Measurements from ENCODE around the gene SERF1B.
"Not testable (repeated sequence)": the region's sequence is repeated elsewhere in the genome, so short reads cannot be mapped to it uniquely, and the experiment has no call there.

Gene SERF1B

GRCh38 chr5:70025106-70025844 is at the start of gene SERF1B:
Gene SERF1B (plus strand): TSS chr5:70025251. CDS start chr5:70025452, 201 bp downstream.
- not testable (repeated sequence) for DNase-seq (ENCODE audit: low read depth)

GRCh38 chr5:69991713-69992112 is 33.3 kb upstream of the SERF1B start:
- not testable (repeated sequence) for DNase-seq (ENCODE audit: low read depth)

- not testable (repeated sequence) for DNase-seq (ENCODE audit: low read depth)
Measured at GRCh38 chr5:69995535-69995934, 29.5 kb upstream of the SERF1B start.

- not testable (repeated sequence) for DNase-seq (ENCODE audit: low read depth)
Measured at GRCh38 chr5:70020660-70021059, 4.4 kb upstream of the SERF1B start.

- DNase-seq (ENCODE audit: low read depth): not testable (repeated sequence)
Measured at GRCh38 chr5:70025845-70026145, 744 bp downstream of the SERF1B start.

GRCh38 chr5:70031204-70031603 is 6.2 kb downstream of the SERF1B start:
- DNase-seq (ENCODE audit: low read depth): not testable (repeated sequence)

- not testable (repeated sequence) for DNase-seq (ENCODE audit: low read depth)
Measured at GRCh38 chr5:70041411-70041810, 16.4 kb downstream of the SERF1B start.

- DNase-seq (ENCODE audit: low read depth): not testable (repeated sequence)
Measured at GRCh38 chr5:70049790-70050142, 24.7 kb downstream of the SERF1B start.

- not testable (repeated sequence) for DNase-seq (ENCODE audit: low read depth)
Measured at GRCh38 chr5:70056289-70056942, 31.4 kb downstream of the SERF1B start.

- DNase-seq (ENCODE audit: low read depth): not testable (repeated sequence)
Measured at GRCh38 chr5:70057140-70057539, 32.1 kb downstream of the SERF1B start.

- DNase-seq (ENCODE audit: low read depth): not testable (repeated sequence)
Measured at GRCh38 chr5:70077632-70078031, 52.6 kb downstream of the SERF1B start.

- DNase-seq (ENCODE audit: low read depth): not testable (repeated sequence)
Measured at GRCh38 chr5:70088907-70089464, 63.9 kb downstream of the SERF1B start.

- DNase-seq (ENCODE audit: low read depth): not testable (repeated sequence)
Measured at GRCh38 chr5:70091776-70092175, 66.7 kb downstream of the SERF1B start.

Measured in activated T-cell treated with anti-CD3 and anti-CD28 coated beads for 1 hour (primary cell).